CD14-positive monocyte (primary cell): ENCODE measurements around the gene EMC10. TPM values are rescaled to one million over a fixed set of nuclear protein-coding genes. Genes with fewer than 3 reads are reported as not detected.

ENCODE experiments used
- DNase-seq, 3 donors: peaks; one replicate each; pipeline ENCODE4 v3.0.0-alpha.2; 2011 to 2022
- H2AFZ ChIP-seq: 2 replicates; pipeline ENCODE4 v1.6.0; 2012; ENCODE audit warnings: mild to moderate bottlenecking, low read depth, low read length, inconsistent platforms; ENCODE audit not compliant: insufficient read depth, poor library complexity, severe bottlenecking
- H3K27ac ChIP-seq, 2 donors: 1 replicate in 1 of 2; 2 replicates in 1 of 2; pipeline ENCODE4 v1.5.1; 2012 to 2013; ENCODE audit warnings: low read length in 2 of 2, control low read depth in 1 of 2, inconsistent platforms in 1 of 2, low read depth in 1 of 2, mild to moderate bottlenecking in 1 of 2
- H3K27me3 ChIP-seq, 2 donors: one replicate each; pipeline versions ENCODE4 v1.6.0 to v1.6.1; 2011 to 2013; ENCODE audit warnings: low read length in 2 of 2; ENCODE audit not compliant: control insufficient read depth in 2 of 2, insufficient read depth in 2 of 2
- H3K36me3 ChIP-seq, 2 donors: replicated peaks in 1 of 2; 1 replicate in 1 of 2; 2 replicates in 1 of 2; pipeline versions ENCODE4 v1.5.1 to v1.6.1; 2012 to 2013; ENCODE audit warnings: low read length in 2 of 2, control low read depth in 1 of 2, inconsistent platforms in 1 of 2, mild to moderate bottlenecking in 1 of 2; ENCODE audit not compliant: insufficient read depth in 2 of 2, control insufficient read depth in 1 of 2
- H3K4me1 ChIP-seq, 2 donors: 1 replicate in 1 of 2; 2 replicates in 1 of 2; pipeline versions ENCODE4 v1.5.1 to v1.6.1; 2012 to 2013; ENCODE audit warnings: low read length in 2 of 2, control low read depth in 1 of 2, inconsistent platforms in 1 of 2, mild to moderate bottlenecking in 1 of 2, moderate library complexity in 1 of 2; ENCODE audit not compliant: insufficient read depth in 2 of 2, control insufficient read depth in 1 of 2
- H3K4me2 ChIP-seq: replicated peaks from 2 replicates; pipeline ENCODE3; 2012; ENCODE audit warnings: low read length, moderate library complexity, mild to moderate bottlenecking; ENCODE audit not compliant: poor library complexity, severe bottlenecking; ENCODE audit errors: extremely low read depth
- H3K4me3 ChIP-seq, 3 experiments: fragments of 200-600 bp in 1 of 3; sonication (generic) in 1 of 3; replicated peaks in 1 of 3; 1 replicate in 2 of 3; 2 replicates in 1 of 3; pipeline ENCODE4 v1.5.1; 2011 to 2013; ENCODE audit warnings: low read length in 3 of 3, mild to moderate bottlenecking in 3 of 3, control low read depth in 2 of 3, low read depth in 2 of 3, inconsistent platforms in 1 of 3, moderate library complexity in 1 of 3
- H3K79me2 ChIP-seq: 2 replicates; pipeline ENCODE4 v1.6.0; 2012; ENCODE audit warnings: mild to moderate bottlenecking, control low read depth, inconsistent platforms, low read length, moderate library complexity; ENCODE audit not compliant: insufficient read depth
- H3K9ac ChIP-seq: 2 replicates; pipeline ENCODE4 v1.6.0; 2017; ENCODE audit warnings: low read length, mild to moderate bottlenecking; ENCODE audit not compliant: insufficient read depth, poor library complexity, severe bottlenecking
- H3K9me3 ChIP-seq, 2 donors: replicated peaks in 1 of 2; 1 replicate in 1 of 2; 2 replicates in 1 of 2; pipeline versions ENCODE4 v1.5.1 to v1.6.1; 2012 to 2013; ENCODE audit warnings: low read length in 2 of 2, control low read depth in 1 of 2; ENCODE audit not compliant: control insufficient read depth in 1 of 2, insufficient read depth in 1 of 2
- H4K20me1 ChIP-seq: 2 replicates; pipeline ENCODE4 v1.6.0; 2012; ENCODE audit warnings: mild to moderate bottlenecking, low read length, control low read depth, moderate library complexity; ENCODE audit not compliant: insufficient read depth
- H3K27ac Mint-ChIP-seq, 7 donors: one replicate each; pipeline ENCODE4 v1.8.0; 2020; ENCODE audit warnings: mild to moderate bottlenecking in 7 of 7, mixed read lengths in 7 of 7, moderate library complexity in 6 of 7, inconsistent platforms in 2 of 7
- H3K27me3 Mint-ChIP-seq, 3 donors: one replicate each; pipeline ENCODE4 v1.8.0; 2021 to 2022; ENCODE audit warnings: low read depth in 3 of 3, mild to moderate bottlenecking in 3 of 3, mixed read lengths in 3 of 3, moderate library complexity in 3 of 3, inconsistent platforms in 1 of 3
- H3K36me3 Mint-ChIP-seq, 2 donors: one replicate each; pipeline ENCODE4 v1.8.0; 2020; ENCODE audit warnings: mixed read lengths in 2 of 2, inconsistent platforms in 1 of 2, mild to moderate bottlenecking in 1 of 2
- H3K4me1 Mint-ChIP-seq: one replicate; pipeline ENCODE4 v1.8.0; 2020; ENCODE audit warnings: mild to moderate bottlenecking, mixed read lengths
- H3K4me3 Mint-ChIP-seq, 2 donors: one replicate each; pipeline ENCODE4 v1.8.0; 2020; ENCODE audit warnings: mild to moderate bottlenecking in 2 of 2, mixed read lengths in 2 of 2, moderate library complexity in 1 of 2
- H3K9me3 Mint-ChIP-seq, 7 donors: one replicate each; pipeline ENCODE4 v1.8.0; 2020 to 2022; ENCODE audit warnings: mixed read lengths in 7 of 7, mild to moderate bottlenecking in 6 of 7, moderate library complexity in 6 of 7, inconsistent platforms in 2 of 7
- CTCF ChIP-seq: fragments of 200-600 bp; IDR thresholded peaks from one replicate; pipeline ENCODE4 v1.8.0; 2022; ENCODE audit warnings: antibody characterized with exemption, mild to moderate bottlenecking
- WGBS: methylation state at CpG from one replicate; pipeline ENCODE4 v1.1.5; 2013; ENCODE audit warnings: missing lambda C conversion rate; ENCODE audit not compliant: insufficient coverage; 5-methylcytosine and 5-hydroxymethylcytosine counted together
- intact Hi-C, 2 donors: fragments of 100-400 bp; cut with micrococcal nuclease; formaldehyde crosslinking; loops; one replicate each; pipeline versions ENCODE4 v1.15.0 to v1.15.1; 2023
- polyA plus RNA-seq, 3 donors: library from polyadenylated mRNA; depleted of rRNA in 1 of 3; unstranded in 2 of 3; stranded (reverse) in 1 of 3; fragments of 300-500 nt in 2 of 3; fragments of >200 nt in 1 of 3; fragmentation: Illumina TruSeq in 2 of 3; gene quantifications; 1 replicate in 2 of 3; 2 replicates in 1 of 3; pipeline ENCODE4 v1.2.3, GENCODE V29; 2012 to 2021

Gene EMC10
- polyA plus RNA-seq, 3 donors, result 8.5 to 50.4 (median 9.3) TPM

- DNase-seq, result no peak
- intact Hi-C loops, result no loop called here
- Histone ChIP-seq H3K9ac (no peak overlapping the region), H3K36me3 (no peaks in the 10 kb centered on the region), H3K27me3 (peaks cover 0 to 7% of the 10 kb centered on the region in 2 donors), H3K4me2 (no peak overlapping the region), H4K20me1 (no peaks in the 10 kb centered on the region), H3K79me2 (no peaks in the 10 kb centered on the region), H2AFZ (no peak overlapping the region), H3K4me1 (no peaks in the 10 kb centered on the region), H3K9me3 (no peaks in the 10 kb centered on the region), H3K4me3 (no peak overlapping the region), H3K27ac (no peak overlapping the region)
- 59% methylated on average over 30 of the region's 32 CpGs for WGBS
- Mint-ChIP-seq H3K36me3 (no peaks in the 10 kb centered on the region), H3K27ac (no peak overlapping the region), H3K27me3 (peaks cover 19 to 48% (median 23%) of the 10 kb centered on the region in 3 donors), H3K4me3 (no peak overlapping the region), H3K4me1 (peaks cover 5% of the 10 kb centered on the region), H3K9me3 (peaks cover 0 to 4% (median 0%) of the 10 kb centered on the region in 7 donors)
- TF ChIP-seq CTCF, result no peak
Measured at GRCh38 chr19:50459067-50459456, 17.2 kb upstream of the EMC10 start.

GRCh38 chr19:50459638-50460037 lies 16.7 kb upstream of the EMC10 start:
- no peak overlapping the region for H2AFZ ChIP-seq
- Mint-ChIP-seq H3K4me3 (no peak overlapping the region), H3K27ac (peak overlapping the region in 1 of 7 donors; percentile 14), H3K4me1 (peaks cover 5% of the 10 kb centered on the region), H3K9me3 (peaks cover 0 to 4% (median 0%) of the 10 kb centered on the region in 7 donors), H3K36me3 (no peaks in the 10 kb centered on the region), H3K27me3 (peaks cover 19 to 48% (median 21%) of the 10 kb centered on the region in 3 donors)
- no peak for DNase-seq
- H3K4me1 ChIP-seq, result no peaks in the 10 kb centered on the region
- no peaks in the 10 kb centered on the region for H3K79me2 ChIP-seq
- H3K36me3 ChIP-seq, result no peaks in the 10 kb centered on the region
- no peak overlapping the region for H3K4me2 ChIP-seq
- H3K4me3 ChIP-seq, result no peak overlapping the region
- TF ChIP-seq CTCF, result no peak
- H4K20me1 ChIP-seq, result no peaks in the 10 kb centered on the region
- H3K27ac ChIP-seq, result no peak overlapping the region
- no CpG with 5 or more reads among the region's 1 CpG for WGBS
- H3K27me3 ChIP-seq, result peaks cover 0 to 7% of the 10 kb centered on the region in 2 donors
- intact Hi-C loops, result loop anchor here in 1 of 2 donors (2.0 kb wide), 1 partner anchor 45 kb away; no protein-coding TSS in a partner anchor
- H3K9ac ChIP-seq, result no peak overlapping the region
- H3K9me3 ChIP-seq, result no peaks in the 10 kb centered on the region
